Endodermal cell (in vitro differentiated cells): ENCODE measurements around the gene AIFM2. TPM values are rescaled to one million over a fixed set of nuclear protein-coding genes. Genes with fewer than 3 reads are reported as not detected.
"Not testable (repeated sequence)": the region's sequence is repeated elsewhere in the genome, so short reads cannot be mapped to it uniquely, and the experiment has no call there.

Experiments
- DNase-seq: peaks from one replicate; pipeline ENCODE4 v3.0.0-alpha.2; 2017
- H3K27ac ChIP-seq: 2 replicates; pipeline ENCODE4 v1.5.1; 2013; ENCODE audit warnings: mild to moderate bottlenecking, low read depth, low read length, moderate library complexity
- H3K27me3 ChIP-seq: 2 replicates; pipeline ENCODE4 v1.6.1; 2013; ENCODE audit warnings: mild to moderate bottlenecking, low read length, moderate library complexity; ENCODE audit not compliant: insufficient read depth, control insufficient read depth, poor library complexity, severe bottlenecking
- H3K36me3 ChIP-seq: 2 replicates; pipeline ENCODE4 v1.7.0; 2013; ENCODE audit warnings: mild to moderate bottlenecking, low read length, moderate library complexity; ENCODE audit not compliant: control insufficient read depth, insufficient read depth
- H3K4me1 ChIP-seq: one replicate; pipeline ENCODE4 v1.7.0; 2013; ENCODE audit warnings: low read length; ENCODE audit not compliant: control insufficient read depth, insufficient read depth
- H3K4me3 ChIP-seq: 2 replicates; pipeline ENCODE4 v1.5.1; 2013; ENCODE audit warnings: mild to moderate bottlenecking, low read length, moderate library complexity
- H3K9ac ChIP-seq: 2 replicates; pipeline ENCODE4 v1.6.1; 2013; ENCODE audit warnings: mild to moderate bottlenecking, low read length, moderate library complexity; ENCODE audit not compliant: poor library complexity, severe bottlenecking; ENCODE audit errors: extremely low read depth
- H3K9me3 ChIP-seq: 2 replicates; pipeline ENCODE4 v1.6.1; 2013; ENCODE audit warnings: mild to moderate bottlenecking, low read length, moderate library complexity; ENCODE audit not compliant: control insufficient read depth
- H3K27ac Mint-ChIP-seq: 2 replicates; pipeline ENCODE4 v1.8.0; 2020; ENCODE audit warnings: mixed read lengths
- H3K27me3 Mint-ChIP-seq: 2 replicates; pipeline ENCODE4 v1.8.0; 2021; ENCODE audit warnings: mild to moderate bottlenecking, mixed read lengths; ENCODE audit not compliant: insufficient read depth
- H3K36me3 Mint-ChIP-seq: 2 replicates; pipeline ENCODE4 v1.8.0; 2020; ENCODE audit warnings: low read depth, mixed read lengths
- H3K4me1 Mint-ChIP-seq: 2 replicates; pipeline ENCODE4 v1.8.0; 2020; ENCODE audit warnings: mixed read lengths
- H3K4me3 Mint-ChIP-seq: 2 replicates; pipeline ENCODE4 v1.8.0; 2020; ENCODE audit warnings: mild to moderate bottlenecking, moderate library complexity, mixed read lengths
- H3K9me3 Mint-ChIP-seq: 2 replicates; pipeline ENCODE4 v1.8.0; 2020; ENCODE audit warnings: mild to moderate bottlenecking, mixed read lengths
- CTCF ChIP-seq: fragments of 200-600 bp; sonication (generic); conservative IDR thresholded peaks from 2 replicates; pipeline ENCODE4 v1.5.0; 2021; ENCODE audit warnings: antibody characterized with exemption, mild to moderate bottlenecking
- WGBS, 2 experiments: methylation state at CpG; one replicate each; pipeline versions ENCODE4 v1.1.5 to v1.1.7; 2013; ENCODE audit warnings: missing lambda C conversion rate in 2 of 2, mixed read lengths in 1 of 2; ENCODE audit not compliant: insufficient coverage in 1 of 2, insufficient read length in 1 of 2; 5-methylcytosine and 5-hydroxymethylcytosine counted together
- total RNA-seq, 2 donors: library from RNA; stranded (reverse); fragmentation: NEBNext Ultra II Directional in 1 of 2; extraction: Animal tissue kit (Norgen Biotek cat#: 25700) in 1 of 2; gene quantifications; 2 replicates in 1 of 2; 3 replicates in 1 of 2; pipeline ENCODE4 v1.2.1, GENCODE V29; 2021

Gene AIFM2
- total RNA-seq, 2 donors from 2014 or later = 7.1 to 7.6 TPM

- peaks cover 2% of the 10 kb centered on the region for H3K4me1 Mint-ChIP-seq
- TF ChIP-seq CTCF = no peak
- Histone ChIP-seq H3K36me3 (no peaks in the 10 kb centered on the region), H3K9me3 (no peaks in the 10 kb centered on the region), H3K9ac (no peak overlapping the region), H3K4me3 (no peak overlapping the region), H3K27ac (no peak overlapping the region), H3K4me1 (no peaks in the 10 kb centered on the region), H3K27me3 (no peaks in the 10 kb centered on the region)
- peaks cover 15% of the 10 kb centered on the region for H3K36me3 Mint-ChIP-seq
- H3K27ac Mint-ChIP-seq = no peak overlapping the region
- peaks cover 2% of the 10 kb centered on the region for H3K9me3 Mint-ChIP-seq
- no peak for DNase-seq
- no peak overlapping the region for H3K4me3 Mint-ChIP-seq
- no peaks in the 10 kb centered on the region for H3K27me3 Mint-ChIP-seq
- 97% methylated on average over 1 of the region's 1 CpG; no CpG with 5 or more reads in 1 of the 2 experiments for WGBS, 2 experiments
Observed at GRCh38 chr10:70124415-70124814, 8.2 kb downstream of the AIFM2 start.

GRCh38 chr10:70123817-70124216 lies 8.8 kb downstream of the AIFM2 start:
- H3K9me3 Mint-ChIP-seq = peaks cover 2% of the 10 kb centered on the region
- H3K27ac Mint-ChIP-seq = no peak overlapping the region
- no peaks in the 10 kb centered on the region for H3K27me3 Mint-ChIP-seq
- TF ChIP-seq CTCF = no peak
- Histone ChIP-seq H3K27me3 (no peaks in the 10 kb centered on the region), H3K27ac (no peak overlapping the region), H3K4me3 (no peak overlapping the region), H3K9me3 (no peaks in the 10 kb centered on the region), H3K4me1 (no peaks in the 10 kb centered on the region), H3K9ac (no peak overlapping the region), H3K36me3 (no peaks in the 10 kb centered on the region)
- DNase-seq = no peak
- no peak overlapping the region for H3K4me3 Mint-ChIP-seq
- peaks cover 2% of the 10 kb centered on the region for H3K4me1 Mint-ChIP-seq
- WGBS, 2 experiments = 95 to 100% methylated on average over 1 to 10 of the region's 10 CpGs
- H3K36me3 Mint-ChIP-seq = peaks cover 15% of the 10 kb centered on the region

GRCh38 chr10:70123166-70123565 lies 9.5 kb downstream of the AIFM2 start:
- H3K27ac ChIP-seq, H3K27me3 ChIP-seq, H3K27ac Mint-ChIP-seq, H3K9me3 Mint-ChIP-seq, H3K9me3 ChIP-seq, H3K4me3 ChIP-seq, H3K4me3 Mint-ChIP-seq, H3K27me3 Mint-ChIP-seq, DNase-seq, H3K4me1 Mint-ChIP-seq, H3K9ac ChIP-seq, H3K4me1 ChIP-seq, H3K36me3 ChIP-seq: not testable (repeated sequence)
- 94 to 100% methylated on average over 6 to 9 of the region's 9 CpGs for WGBS, 2 experiments
- H3K36me3 Mint-ChIP-seq = peaks cover 13% of the 10 kb centered on the region

- H3K4me1 Mint-ChIP-seq = peaks cover 2% of the 10 kb centered on the region
Observed at GRCh38 chr10:70122742-70123141, 9.9 kb downstream of the AIFM2 start.

More at GRCh38 chr10:70122742-70123141, 9.9 kb downstream of the AIFM2 start:
- Mint-ChIP-seq H3K9me3 (peaks cover 2% of the 10 kb centered on the region), H3K27ac (no peak overlapping the region), H3K4me3 (no peak overlapping the region), H3K27me3 (no peaks in the 10 kb centered on the region), H3K36me3 (peaks cover 17% of the 10 kb centered on the region)
- no peaks in the 10 kb centered on the region for H3K9me3 ChIP-seq
- TF ChIP-seq CTCF = no peak
- no peaks in the 10 kb centered on the region for H3K36me3 ChIP-seq
- H3K4me3 ChIP-seq = no peak overlapping the region
- H3K27me3 ChIP-seq = no peaks in the 10 kb centered on the region
- H3K4me1 ChIP-seq = no peaks in the 10 kb centered on the region
- DNase-seq = no peak
- no peak overlapping the region for H3K27ac ChIP-seq
- no peak overlapping the region for H3K9ac ChIP-seq
- 93 to 97% methylated on average over 4 to 5 of the region's 5 CpGs for WGBS, 2 experiments
